Stimulated activated CD4-positive, alpha-beta T cell treated with anti-CD3 and anti-CD28 coated beads, Interleukin-4, amount 100 ng/mL, for 1 hour (primary cell): ENCODE measurements around the gene LRP2.

ENCODE experiments used
- DNase-seq: peaks from one replicate; pipeline ENCODE4 v3.0.0-alpha.2; 2020

The LRP2 gene

DNA sequence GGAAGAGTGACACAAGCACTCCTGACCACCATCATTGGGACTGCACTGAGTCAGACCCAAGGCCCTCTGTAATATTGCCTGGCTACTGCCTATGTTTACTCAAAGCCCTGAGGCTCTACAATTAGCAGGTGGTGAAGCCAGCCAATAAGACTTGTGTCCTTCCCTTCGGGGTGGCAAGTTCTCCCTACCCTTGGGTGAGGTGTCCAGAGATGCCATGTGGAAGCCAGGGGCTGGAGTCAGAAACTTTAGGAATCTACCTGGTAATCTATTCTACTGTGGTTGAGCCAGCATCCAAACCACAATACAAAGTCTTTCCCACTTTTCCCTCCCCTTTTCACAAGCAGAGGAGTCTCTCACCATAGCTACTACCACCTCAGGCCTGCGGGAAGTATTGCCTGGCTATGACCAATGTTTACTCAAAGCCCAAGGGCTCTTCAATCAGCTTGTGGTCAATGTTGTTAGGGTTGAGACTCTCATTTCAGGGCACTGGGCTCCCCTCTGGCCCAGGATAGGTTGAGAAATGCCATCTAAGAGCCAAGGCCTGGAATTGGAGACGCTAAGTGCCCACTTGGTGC is 275.4 kb downstream of the LRP2 start:
- no peak for DNase-seq

DNA sequence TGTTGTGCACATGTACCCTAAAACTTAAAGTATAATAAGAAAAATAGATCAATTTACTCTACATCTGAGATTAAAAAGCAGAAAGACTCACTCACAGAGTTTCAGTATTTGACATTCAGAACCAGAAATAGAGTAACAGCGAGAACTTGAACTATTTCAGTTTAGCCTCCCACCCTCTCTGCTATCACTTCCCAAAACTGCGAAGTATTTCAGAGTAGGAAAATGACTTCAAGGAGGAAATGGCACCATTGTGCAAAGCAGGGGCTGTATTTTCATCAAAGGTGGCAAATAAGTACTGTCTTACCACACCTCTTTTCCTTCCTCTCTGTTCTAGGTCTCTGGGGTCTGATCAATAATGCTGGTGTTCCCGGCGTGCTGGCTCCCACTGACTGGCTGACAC is 279.3 kb downstream of the LRP2 start:
- no peak for DNase-seq

GRCh38 chr2:169081551-169081950 is 280.8 kb downstream of the LRP2 start:
- DNase-seq = no peak

DNA sequence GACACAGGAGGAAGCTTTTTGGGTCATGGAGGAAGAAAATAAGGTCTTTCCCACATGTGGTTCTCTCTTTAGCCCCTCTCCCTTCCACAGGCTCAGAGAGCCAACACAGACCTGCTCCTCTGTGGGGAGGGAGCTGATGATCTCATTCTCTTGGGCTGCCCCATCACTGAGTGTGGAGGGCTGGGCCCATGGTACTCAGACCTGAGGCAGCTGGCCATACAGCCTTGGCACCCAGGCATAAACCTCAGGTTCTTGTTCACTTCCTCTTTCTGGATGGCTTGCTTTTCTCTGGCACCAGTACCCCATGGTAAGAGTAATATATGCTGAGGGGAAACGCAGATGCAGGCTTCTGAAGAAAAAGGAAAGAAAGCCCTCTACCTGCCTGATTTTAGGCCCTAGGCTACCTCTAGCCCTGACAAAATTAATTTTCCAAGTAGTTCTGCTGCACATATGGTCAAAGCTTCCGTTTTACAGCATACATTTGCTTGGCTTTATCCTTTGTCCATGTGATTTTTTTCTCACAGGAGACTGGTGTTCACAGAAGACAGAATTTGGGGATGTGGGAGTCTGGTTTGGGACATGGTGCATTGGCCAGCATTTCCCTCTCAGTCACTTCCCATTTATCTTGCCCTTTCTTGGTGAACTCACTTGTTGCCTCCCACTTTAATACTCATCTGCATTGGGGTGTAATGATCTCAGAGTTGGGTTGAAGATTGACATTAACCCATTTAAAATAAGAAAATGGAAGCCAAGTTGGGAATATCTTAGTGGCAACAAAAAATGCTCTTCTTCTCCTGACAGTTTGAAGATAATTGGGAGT is 281.9 kb downstream of the LRP2 start:
- no peak for DNase-seq

GRCh38 chr2:169077674-169078240 is 284.6 kb downstream of the LRP2 start:
- no peak for DNase-seq
